ENCODE results near the gene CARD16. TPM values are rescaled to one million over a fixed set of nuclear protein-coding genes. Genes with fewer than 3 reads are reported as not detected.
"Not testable (repeated sequence)": the region's sequence is repeated elsewhere in the genome, so short reads cannot be mapped to it uniquely, and the experiment has no call there.

The CARD16 gene
- not detected for polyA plus RNA-seq (2012; ENCODE audit: insufficient read depth, insufficient read length, low read depth)

- DNase-seq; H3K4me1 ChIP-seq; H3K36me3 ChIP-seq; H3K9me3 ChIP-seq; H3K4me3 ChIP-seq (ENCODE audit: low read depth, low read length); H3K27me3 ChIP-seq: not testable (repeated sequence)
Measured at GRCh38 chr11:105044557-105045524, at the start of gene CARD16. CARD16 (minus strand) TSS chr11:105045335; CDS start chr11:105045297, 38 bp downstream.

- Histone ChIP-seq H3K27me3 (no peaks in the 10 kb centered on the region), H3K36me3 (no peaks in the 10 kb centered on the region), H3K4me1 (peaks cover 8% of the 10 kb centered on the region; the same call in 1 of the 2 replicates), H3K4me3 (ENCODE audit: low read depth, low read length) (no peak overlapping the region), H3K9me3 (no peaks in the 10 kb centered on the region)
- DNase-seq = no peak
- no peak for TF ChIP-seq CTCF (IDR thresholded peaks at IDR 0.05; ENCODE audit: low read depth, low read length)
Measured at GRCh38 chr11:105092256-105093239, 47.4 kb upstream of the CARD16 start.

GRCh38 chr11:105081412-105082150 lies 36.4 kb upstream of the CARD16 start:
- no peak for TF ChIP-seq CTCF (IDR thresholded peaks at IDR 0.05; ENCODE audit: low read depth, low read length)
- DNase-seq = no peak
- Histone ChIP-seq H3K36me3 (no peaks in the 10 kb centered on the region), H3K9me3 (no peaks in the 10 kb centered on the region), H3K4me1 (no peaks in the 10 kb centered on the region), H3K27me3 (no peaks in the 10 kb centered on the region), H3K4me3 (ENCODE audit: low read depth, low read length) (no peak overlapping the region)

- not testable (repeated sequence) for H3K27me3 ChIP-seq; H3K4me3 ChIP-seq (ENCODE audit: low read depth, low read length); DNase-seq; H3K9me3 ChIP-seq; H3K36me3 ChIP-seq; H3K4me1 ChIP-seq
Measured at GRCh38 chr11:105080171-105080906, 35.2 kb upstream of the CARD16 start.

GRCh38 chr11:105078283-105078682 lies 33.1 kb upstream of the CARD16 start:
- H3K27me3 ChIP-seq = no peaks in the 10 kb centered on the region
- no peak for DNase-seq
- H3K4me3 ChIP-seq (ENCODE audit: low read depth, low read length) = no peak overlapping the region
- no peaks in the 10 kb centered on the region for H3K9me3 ChIP-seq
- no peaks in the 10 kb centered on the region for H3K36me3 ChIP-seq
- no peak for TF ChIP-seq CTCF (IDR thresholded peaks at IDR 0.05; ENCODE audit: low read depth, low read length)
- no peaks in the 10 kb centered on the region for H3K4me1 ChIP-seq

GRCh38 chr11:105077141-105077790 lies 32.1 kb upstream of the CARD16 start:
- DNase-seq; H3K4me1 ChIP-seq; H3K36me3 ChIP-seq; H3K9me3 ChIP-seq; H3K27me3 ChIP-seq; H3K4me3 ChIP-seq (ENCODE audit: low read depth, low read length): not testable (repeated sequence)
